IMR-90 (cell line): ENCODE data around the gene VARS2. TPM values are rescaled to one million over a fixed set of nuclear protein-coding genes. Genes with fewer than 3 reads are reported as not detected.

Source experiments
- ATAC-seq: fragments of 200-7000 bp; cut with Tn5 transposase; 2 replicates; pipeline ENCODE4 v1.9.1; 2020; ENCODE audit warnings: low read depth, mild to moderate bottlenecking, moderate library complexity
- BruUV-seq: library from RNA; stranded (reverse); fragments of 400-500 nt; replicated peaks from 2 replicates; lab custom pipeline; 2021; lab: Mats Ljungman, UMichigan
- CTCF ChIA-PET: fragments of 300-600 bp; formaldehyde crosslinking; extraction: SDS; loops from one replicate; lab custom pipeline; 2021; ENCODE audit warnings: antibody characterized with exemption; lab: Yijun Ruan, JAX
- POLR2A ChIA-PET: fragments of 300-600 bp; sonication (Branson Sonifier 250); formaldehyde crosslinking; loops from one replicate; lab custom pipeline; 2022; ENCODE audit warnings: antibody characterized with exemption; ENCODE audit not compliant: unreplicated experiment; lab: Charles Lee
- DNase-seq: peaks from one replicate; pipeline ENCODE4 v3.0.0; 2013
- H2AFZ ChIP-seq: replicated peaks from 2 replicates; pipeline ENCODE3; 2013; ENCODE audit warnings: low read length, mild to moderate bottlenecking; ENCODE audit not compliant: poor library complexity
- H2AK5ac ChIP-seq: 2 replicates; pipeline ENCODE4 v1.6.1; 2013; ENCODE audit warnings: low read depth, low read length, inconsistent platforms
- H2AK9ac ChIP-seq: replicated peaks from 2 replicates; pipeline ENCODE3; 2013; ENCODE audit warnings: mild to moderate bottlenecking, low read depth, low read length, moderate library complexity; ENCODE audit not compliant: poor library complexity
- H2BK120ac ChIP-seq: 2 replicates; pipeline ENCODE4 v1.6.1; 2013; ENCODE audit warnings: low read depth, low read length, inconsistent platforms
- H2BK15ac ChIP-seq: 3 replicates; pipeline ENCODE4 v1.6.1; 2013; ENCODE audit warnings: low read depth, low read length, inconsistent platforms
- H2BK20ac ChIP-seq: 2 replicates; pipeline ENCODE4 v1.6.1; 2013; ENCODE audit warnings: low read depth, mild to moderate bottlenecking, inconsistent platforms, low read length, moderate library complexity
- H2BK5ac ChIP-seq: 2 replicates; pipeline ENCODE4 v1.6.1; 2013; ENCODE audit warnings: mild to moderate bottlenecking, low read depth, low read length, inconsistent platforms; ENCODE audit not compliant: poor library complexity, severe bottlenecking
- H3K14ac ChIP-seq: replicated peaks from 2 replicates; pipeline ENCODE4 v1.6.1; 2013; ENCODE audit warnings: low read depth, low read length, inconsistent platforms
- H3K18ac ChIP-seq: 2 replicates; pipeline ENCODE4 v1.6.1; 2013; ENCODE audit warnings: low read depth, low read length, control low read depth
- H3K23ac ChIP-seq: 2 replicates; pipeline ENCODE4 v1.6.1; 2013; ENCODE audit warnings: low read depth, low read length, inconsistent platforms
- H3K27ac ChIP-seq: 2 replicates; pipeline ENCODE4 v1.5.1; 2013; ENCODE audit warnings: mild to moderate bottlenecking, control low read depth, low read length; ENCODE audit not compliant: insufficient read depth
- H3K27me3 ChIP-seq: 2 replicates; pipeline ENCODE4 v1.6.1; 2013; ENCODE audit warnings: low read length; ENCODE audit not compliant: control insufficient read depth, insufficient read depth
- H3K36me3 ChIP-seq: 2 replicates; pipeline ENCODE4 v1.6.1; 2013; ENCODE audit warnings: low read length, mixed read lengths; ENCODE audit not compliant: control insufficient read depth, insufficient read depth
- H3K4ac ChIP-seq: 2 replicates; pipeline ENCODE4 v1.6.1; 2013; ENCODE audit warnings: low read depth, low read length, inconsistent platforms
- H3K4me1 ChIP-seq: 2 replicates; pipeline ENCODE4 v1.6.1; 2013; ENCODE audit warnings: low read length, mixed read lengths; ENCODE audit not compliant: control insufficient read depth, insufficient read depth
- H3K4me2 ChIP-seq: 2 replicates; pipeline ENCODE4 v1.6.1; 2013; ENCODE audit warnings: low read depth, mild to moderate bottlenecking, control low read depth, low read length, moderate library complexity
- H3K4me3 ChIP-seq: 2 replicates; pipeline ENCODE4 v1.5.1; 2013; ENCODE audit warnings: low read depth, mild to moderate bottlenecking, control low read depth, low read length, moderate library complexity; ENCODE audit not compliant: insufficient read depth
- H3K56ac ChIP-seq: 2 replicates; pipeline ENCODE4 v1.6.1; 2013; ENCODE audit warnings: low read length, inconsistent platforms; ENCODE audit not compliant: insufficient read depth; ENCODE audit errors: extremely low read depth
- H3K79me1 ChIP-seq, 2 experiments: 2 replicates each; pipeline ENCODE4 v1.6.1; 2013; ENCODE audit warnings: low read length in 2 of 2, inconsistent platforms in 1 of 2, low read depth in 1 of 2
- H3K9ac ChIP-seq: 2 replicates; pipeline ENCODE4 v1.6.1; 2013; ENCODE audit warnings: low read depth, low read length, control low read depth
- H3K9me1 ChIP-seq: 2 replicates; pipeline ENCODE4 v1.6.1; 2013; ENCODE audit warnings: low read length, inconsistent platforms; ENCODE audit not compliant: insufficient read depth
- H3K9me3 ChIP-seq: 2 replicates; pipeline ENCODE4 v1.6.1; 2013; ENCODE audit warnings: low read length; ENCODE audit not compliant: control insufficient read depth, insufficient read depth
- H4K20me1 ChIP-seq: 2 replicates; pipeline ENCODE4 v1.6.1; 2013; ENCODE audit warnings: low read length, inconsistent platforms; ENCODE audit not compliant: insufficient read depth
- H4K5ac ChIP-seq: 2 replicates; pipeline ENCODE4 v1.6.1; 2013; ENCODE audit warnings: mild to moderate bottlenecking, low read depth, low read length, control low read depth
- H4K8ac ChIP-seq, 2 experiments: 2 replicates each; pipeline ENCODE4 v1.6.1; 2013; ENCODE audit warnings: low read depth in 2 of 2, low read length in 2 of 2, control low read depth in 1 of 2, inconsistent platforms in 1 of 2
- H4K91ac ChIP-seq: 2 replicates; pipeline ENCODE4 v1.6.1; 2013; ENCODE audit warnings: low read depth, low read length, inconsistent platforms; ENCODE audit not compliant: insufficient read depth
- CEBPB ChIP-seq: IDR thresholded peaks from 2 replicates; pipeline ENCODE4 v1.6.1; 2012; ENCODE audit warnings: low read depth, low read length, improper control_type of control experiment
- CHD1 ChIP-seq: IDR thresholded peaks from 2 replicates; pipeline ENCODE4 v1.6.1; 2012; ENCODE audit warnings: low read depth, low read length, improper control_type of control experiment
- FOS ChIP-seq: fragments of 150-350 bp; IDR thresholded peaks from 2 replicates; pipeline ENCODE4 v1.6.1; 2016; ENCODE audit warnings: low read depth, low read length
- MAFK ChIP-seq: IDR thresholded peaks from 2 replicates; pipeline ENCODE4 v1.6.1; 2012; ENCODE audit warnings: low read depth, low read length, improper control_type of control experiment
- MXI1 ChIP-seq: IDR thresholded peaks from 2 replicates; pipeline ENCODE4 v1.6.1; 2012; ENCODE audit warnings: low read depth, mild to moderate bottlenecking, low read length, moderate library complexity, borderline replicate concordance
- WGBS, 2 experiments: methylation state at CpG; one replicate each; pipeline versions ENCODE4 v1.1.5 to v1.1.7; 2013; ENCODE audit warnings: missing lambda C conversion rate in 2 of 2; ENCODE audit not compliant: insufficient read length in 1 of 2; ENCODE audit errors: extremely low coverage in 2 of 2; 5-methylcytosine and 5-hydroxymethylcytosine counted together
- dilution Hi-C: fragments of 300-500 bp; cut with HindIII; formaldehyde crosslinking; loops from one replicate; pipeline ENCODE4 v1.14.3; 2018; ENCODE audit warnings: low sequenced_read_pairs; ENCODE audit not compliant: unreplicated experiment
- in situ Hi-C: fragments of 300-500 bp; cut with MboI; formaldehyde crosslinking; loops from 3 replicates; pipeline ENCODE4 v1.14.3; 2019; ENCODE audit warnings: low sequenced_read_pairs, inconsistent platforms, mixed read lengths
- intact Hi-C: fragments of 100-400 bp; cut with micrococcal nuclease; formaldehyde crosslinking; loops from 2 replicates; pipeline ENCODE4 v1.10.0; 2022
- polyA plus RNA-seq, 3 experiments: library from polyadenylated mRNA; depleted of rRNA; stranded (reverse); fragments of >200 nt; gene quantifications; 2 replicates each; pipeline ENCODE4 v1.2.3, GENCODE V29; 2012; ENCODE audit warnings: low replicate concordance in 1 of 3
- total RNA-seq: library from RNA; depleted of rRNA; stranded (reverse); fragments of >200 nt; gene quantifications from 2 replicates; pipeline ENCODE4 v1.2.3, GENCODE V29; 2012

VARS2 gene
- total and polyA plus RNA-seq, 2 of the 4 experiments (the other 2 are of a cell fraction) = 7.2 to 14.0 TPM

DNA sequence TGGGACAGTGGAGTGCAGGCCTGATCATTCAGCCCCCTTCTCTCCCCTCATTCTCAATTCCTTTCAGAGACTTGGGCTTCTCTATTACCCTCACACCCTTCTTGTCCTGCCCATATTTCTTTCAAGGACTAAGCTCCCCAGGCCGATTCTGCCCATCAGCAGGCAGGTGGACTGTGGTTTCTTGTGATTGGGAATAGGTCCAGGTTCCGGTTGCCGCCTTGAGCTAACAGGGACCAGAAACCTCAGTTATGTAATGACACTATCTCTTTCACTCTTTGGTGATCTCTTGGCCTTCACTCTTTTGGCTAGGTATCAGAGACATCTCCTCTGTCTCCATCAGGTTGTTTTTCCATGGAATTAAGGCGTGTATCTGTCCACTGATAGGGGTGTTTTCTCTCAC is 33.2 kb downstream of the VARS2 start:
- peaks cover 9% of the 10 kb centered on the region for H3K9me3 ChIP-seq

More for the DNA sequence above, 33.2 kb downstream of the VARS2 start:
- no peaks in the 10 kb centered on the region for H4K20me1 ChIP-seq
- dilution Hi-C loops (no loop called here), intact Hi-C loops (no loop called here), in situ Hi-C loops (no loop called here)
- no peak for DNase-seq
- peaks cover 9% of the 10 kb centered on the region for H3K9me1 ChIP-seq
- ChIA-PET CTCF (no interaction called here), POLR2A (no interaction called here)
- no peak for ATAC-seq
- H2AK9ac ChIP-seq = no peak overlapping the region
- H4K8ac ChIP-seq = no peak overlapping the region
- H3K9ac ChIP-seq = no peak overlapping the region
- no peak overlapping the region for H2AK5ac ChIP-seq
- no peak overlapping the region for H4K5ac ChIP-seq
- no peak overlapping the region for H2AFZ ChIP-seq
- H3K4ac ChIP-seq = no peak overlapping the region
- H2BK20ac ChIP-seq = no peak overlapping the region
- H3K36me3 ChIP-seq = no peaks in the 10 kb centered on the region
- H3K56ac ChIP-seq = no peak overlapping the region
- H3K4me3 ChIP-seq = no peak overlapping the region
- H2BK15ac ChIP-seq = no peak overlapping the region
- H2BK120ac ChIP-seq = no peak overlapping the region
- H2BK5ac ChIP-seq = no peak overlapping the region
- H3K18ac ChIP-seq = no peak overlapping the region
- H3K4me1 ChIP-seq = peaks cover 1% of the 10 kb centered on the region; the same call in 1 of the 2 replicates
- no peaks in the 10 kb centered on the region for H3K79me1 ChIP-seq
- no TSS peak for BruUV-seq
- peaks cover 51% of the 10 kb centered on the region for H3K27me3 ChIP-seq
- no peak overlapping the region for H3K14ac ChIP-seq
- no peak overlapping the region for H3K4me2 ChIP-seq
- no peak overlapping the region for H4K91ac ChIP-seq
- H3K23ac ChIP-seq = no peak overlapping the region
- no CpG with 5 or more reads among the region's 4 CpGs for WGBS, 2 experiments
- TF ChIP-seq CEBPB (no peak), CHD1 (no peak), MXI1 (no peak), MAFK (no peak), FOS (no peak)
- no peak overlapping the region for H3K27ac ChIP-seq
